WTC11 (cell line): Measurements from ENCODE around the gene IFNA2. TPM values are rescaled to one million over a fixed set of nuclear protein-coding genes. Genes with fewer than 3 reads are reported as not detected.
A peak's percentile ranks its signal among the peaks of the same experiment; 100 is the strongest.
"Not testable (repeated sequence)": the region's sequence is repeated elsewhere in the genome, so short reads cannot be mapped to it uniquely, and the experiment has no call there.

ENCODE experiments used
- ATAC-seq: fragments of 200-7000 bp; cut with Tn5 transposase; 2 replicates; pipeline ENCODE4 v1.10.0; 2021; ENCODE audit warnings: mild to moderate bottlenecking, moderate library complexity
- CTCF ChIA-PET: fragments of 300-600 bp; sonication (Branson Sonifier 250); formaldehyde crosslinking; loops from one replicate; lab custom pipeline; 2021; ENCODE audit warnings: antibody characterized with exemption; lab: Charles Lee
- POLR2A ChIA-PET: fragments of 350-600 bp; sonication (Branson Sonifier 250); formaldehyde crosslinking; loops from one replicate; lab custom pipeline; 2021; ENCODE audit warnings: antibody characterized with exemption; lab: Charles Lee
- DNase-seq: peaks from one replicate; pipeline ENCODE4 v3.0.0; 2021; ENCODE audit warnings: low spot score
- H3K27ac Mint-ChIP-seq: 2 replicates; pipeline ENCODE4 v1.8.0; 2021; ENCODE audit warnings: mixed read lengths
- H3K27me3 Mint-ChIP-seq: 2 replicates; pipeline ENCODE4 v1.8.0; 2021; ENCODE audit warnings: low read depth, mild to moderate bottlenecking, moderate library complexity, mixed read lengths
- H3K36me3 Mint-ChIP-seq: 2 replicates; pipeline ENCODE4 v1.8.0; 2021; ENCODE audit warnings: mixed read lengths
- H3K4me1 Mint-ChIP-seq: 2 replicates; pipeline ENCODE4 v1.8.0; 2022; ENCODE audit warnings: mixed read lengths
- H3K4me3 Mint-ChIP-seq: 2 replicates; pipeline ENCODE4 v1.8.0; 2021; ENCODE audit warnings: mild to moderate bottlenecking, moderate library complexity, mixed read lengths
- H3K9me3 Mint-ChIP-seq: 2 replicates; pipeline ENCODE4 v1.8.0; 2021; ENCODE audit warnings: mixed read lengths
- ELF4 ChIP-seq: sonication (generic); formaldehyde crosslinking; IDR thresholded peaks from 2 replicates; pipeline ENCODE4 v1.8.1; 2022; ENCODE audit warnings: low read depth, mild to moderate bottlenecking, moderate library complexity, missing genetic modification reagents
- FOXJ3 ChIP-seq: sonication (generic); formaldehyde crosslinking; IDR thresholded peaks from 2 replicates; pipeline ENCODE4 v1.9.0; 2021; ENCODE audit warnings: missing genetic modification reagents, mild to moderate bottlenecking, borderline replicate concordance
- FOXP4 ChIP-seq: sonication (generic); formaldehyde crosslinking; IDR thresholded peaks from 2 replicates; pipeline ENCODE4 v1.8.0; 2022; ENCODE audit warnings: mild to moderate bottlenecking, missing genetic modification reagents
- MAX ChIP-seq: sonication (generic); formaldehyde crosslinking; IDR thresholded peaks from 2 replicates; pipeline ENCODE4 v1.8.0; 2022; ENCODE audit warnings: mild to moderate bottlenecking, missing genetic modification reagents
- MXD4 ChIP-seq: fragments of 250-450 bp; sonication (Bioruptor Pico); IDR thresholded peaks from 2 replicates; pipeline ENCODE4 v1.8.0; 2021; ENCODE audit warnings: mild to moderate bottlenecking, moderate library complexity, borderline replicate concordance
- NFE2L1 ChIP-seq: sonication (generic); formaldehyde crosslinking; IDR thresholded peaks from 2 replicates; pipeline ENCODE4 v1.8.1; 2023; ENCODE audit warnings: missing genetic modification reagents
- NR1H2 ChIP-seq: sonication (generic); formaldehyde crosslinking; IDR thresholded peaks from 2 replicates; pipeline ENCODE4 v1.9.0; 2021; ENCODE audit warnings: mild to moderate bottlenecking, moderate library complexity, missing genetic modification reagents
- SMAD3 ChIP-seq: sonication (generic); formaldehyde crosslinking; IDR thresholded peaks from 2 replicates; pipeline ENCODE4 v1.8.0; 2022; ENCODE audit warnings: missing genetic modification reagents, mild to moderate bottlenecking, borderline replicate concordance
- SP1 ChIP-seq: sonication (generic); formaldehyde crosslinking; conservative IDR thresholded peaks from 2 replicates; pipeline ENCODE4 v1.8.1; 2022; ENCODE audit warnings: missing genetic modification reagents
- TEAD1 ChIP-seq: sonication (generic); formaldehyde crosslinking; IDR thresholded peaks from 2 replicates; pipeline ENCODE4 v1.8.0; 2022; ENCODE audit warnings: mild to moderate bottlenecking, missing genetic modification reagents
- ZBTB43 ChIP-seq: sonication (generic); formaldehyde crosslinking; IDR thresholded peaks from 2 replicates; pipeline ENCODE4 v1.8.1; 2023; ENCODE audit warnings: mild to moderate bottlenecking, missing genetic modification reagents
- ZNF423 ChIP-seq: fragments of 250-450 bp; sonication (Bioruptor Pico); IDR thresholded peaks from 2 replicates; pipeline ENCODE4 v2.1.2; 2022; ENCODE audit warnings: mild to moderate bottlenecking, moderate library complexity
- ZNF532 ChIP-seq: fragments of 250-450 bp; sonication (Bioruptor Pico); IDR thresholded peaks from 2 replicates; pipeline ENCODE4 v1.9.0; 2021; ENCODE audit warnings: mild to moderate bottlenecking, borderline replicate concordance
- ZNF671 ChIP-seq: fragments of 250-450 bp; sonication (Bioruptor Pico); IDR thresholded peaks from 2 replicates; pipeline ENCODE4 v1.8.0; 2021; ENCODE audit warnings: mild to moderate bottlenecking
- total RNA-seq: library from RNA; stranded (reverse); gene quantifications from 3 replicates; pipeline ENCODE4 v1.2.3, GENCODE V29; 2021
- TF ChIP-seq, protein P1 (sequence below): sonication (generic); formaldehyde crosslinking; conservative IDR thresholded peaks from 2 replicates; pipeline ENCODE4 v1.8.1; 2023; ENCODE audit warnings: mild to moderate bottlenecking, low read depth, missing genetic modification reagents, moderate library complexity
- TF ChIP-seq, protein P2 (sequence below): sonication (generic); formaldehyde crosslinking; IDR thresholded peaks from 2 replicates; pipeline ENCODE4 v1.8.0; 2023; ENCODE audit warnings: mild to moderate bottlenecking, missing genetic modification reagents

IFNA2 gene
- total RNA-seq, 1 experiment from 2014 or later, result not detected

GRCh38 chr9:21383627-21384026 is 1.6 kb downstream of the IFNA2 start (continued):
- TF ChIP-seq ZNF532 (CRISPR knock-in tag) (no peak), NFE2L1 (CRISPR knock-in tag) (no peak), FOXJ3 (CRISPR knock-in tag) (no peak), ELF4 (CRISPR knock-in tag) (no peak), NR1H2 (CRISPR knock-in tag) (no peak), MAX (no peak)

DNA sequence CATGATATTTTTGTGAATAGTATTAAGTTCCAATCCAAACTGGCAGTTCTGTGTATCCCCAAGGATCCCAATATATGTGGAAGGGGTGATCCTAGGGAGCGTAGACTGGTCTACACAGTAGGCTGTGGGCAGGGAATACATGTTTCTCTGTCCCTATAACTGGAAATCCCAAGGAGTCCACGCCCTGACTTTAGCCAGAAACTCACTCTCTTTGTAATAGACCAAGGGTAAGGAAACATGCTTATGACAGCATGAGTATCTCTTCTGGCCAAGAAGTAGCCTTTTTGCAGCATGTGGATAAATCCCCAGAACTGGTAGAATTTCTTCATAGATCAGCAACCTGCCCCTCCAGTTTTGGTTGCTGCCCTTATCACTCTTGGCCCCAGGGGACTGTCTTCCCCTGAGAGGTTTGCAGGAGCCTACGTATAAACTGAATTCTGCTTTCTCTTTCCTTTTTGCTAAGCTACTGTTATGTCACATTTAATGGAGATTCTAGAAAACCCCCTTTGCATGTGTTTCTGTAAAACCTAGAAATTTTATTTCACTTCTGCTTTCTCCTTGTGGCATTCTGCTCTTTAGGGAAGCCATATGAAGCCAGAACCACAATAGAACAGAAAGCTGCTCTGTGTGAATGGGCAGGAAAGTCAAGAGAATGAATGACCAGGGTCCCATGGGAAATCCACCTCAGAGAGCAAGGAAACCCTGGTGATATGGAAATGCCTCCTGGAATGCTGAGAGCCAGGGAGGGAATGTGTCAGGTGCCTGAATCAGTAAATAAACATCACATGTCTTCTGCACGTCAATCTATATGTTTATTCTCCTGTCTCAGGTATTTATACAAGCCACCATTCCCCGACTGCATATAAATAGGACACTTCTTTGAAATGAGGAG is 3.5 kb downstream of the IFNA2 start:
- ChIA-PET CTCF (interaction anchor here (0.6 to 1.9 kb wide), 3 partner anchors 10 to 329 kb away, joined by 3 to 9 read pairs (median 4); no protein-coding TSS in a partner anchor), POLR2A (no interaction called here)
- Mint-ChIP-seq H3K36me3 (no peaks in the 10 kb centered on the region), H3K9me3 (no peaks in the 10 kb centered on the region; the same call in 1 of the 2 replicates), H3K27me3 (no peaks in the 10 kb centered on the region; the same call in 1 of the 2 replicates), H3K27ac (no peak overlapping the region), H3K4me1 (peaks cover 15% of the 10 kb centered on the region), H3K4me3 (no peak overlapping the region)
- TF ChIP-seq ZNF671 (CRISPR knock-in tag), result no peak
- TF ChIP-seq ZNF423 (CRISPR knock-in tag), result peak; percentile 83
- ATAC-seq (peak; percentile 80), DNase-seq (peak; percentile 21)

GRCh38 chr9:21371467-21371866 is 13.7 kb downstream of the IFNA2 start:
- H3K9me3 Mint-ChIP-seq, H3K27me3 Mint-ChIP-seq, H3K4me1 Mint-ChIP-seq, POLR2A ChIA-PET, CTCF ChIA-PET, H3K4me3 Mint-ChIP-seq, H3K36me3 Mint-ChIP-seq, DNase-seq, H3K27ac Mint-ChIP-seq: not testable (repeated sequence)
- peak; percentile 89 for ATAC-seq

DNA sequence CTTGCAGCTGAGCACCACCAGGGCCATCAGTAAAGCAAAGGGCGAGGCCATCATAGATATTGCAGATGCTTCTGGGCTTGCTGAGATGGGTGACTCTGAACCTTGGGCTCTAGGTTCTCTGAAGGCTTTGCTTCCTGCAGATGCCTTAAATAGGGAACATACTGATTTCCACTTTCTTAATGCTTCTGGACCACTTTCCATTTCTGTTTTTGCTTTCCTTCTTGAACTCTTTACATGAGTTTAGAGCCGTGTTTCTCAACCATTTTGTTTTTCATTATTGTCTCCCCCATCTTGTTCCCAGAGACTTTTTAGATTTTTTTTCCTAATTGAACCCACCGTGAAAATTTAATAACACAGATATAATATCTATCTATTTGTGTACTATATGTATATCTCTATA is 17.2 kb downstream of the IFNA2 start, which contains the start of gene IFNA13:
TSS of gene IFNA13 (minus strand) at position 101 of the 400 bp plus-strand sequence. CDS start at position 54, 47 bp downstream.
- H3K36me3 Mint-ChIP-seq, result no peaks in the 10 kb centered on the region
- POLR2A ChIA-PET, result no interaction called here
- no peak within 1 kb of the TSS for H3K27ac Mint-ChIP-seq
- CTCF ChIA-PET, result no interaction called here
- ATAC-seq (no peak), DNase-seq (no peak)
- H3K27me3 Mint-ChIP-seq, result no peaks in the 10 kb centered on the region
- H3K4me1 Mint-ChIP-seq, result no peaks in the 10 kb centered on the region
- H3K4me3 Mint-ChIP-seq, result no peak within 1 kb of the TSS
- H3K9me3 Mint-ChIP-seq, result no peaks in the 10 kb centered on the region
- no peak for TF ChIP-seq ZBTB43 (CRISPR knock-in tag)
- TF ChIP-seq, protein P1, sequence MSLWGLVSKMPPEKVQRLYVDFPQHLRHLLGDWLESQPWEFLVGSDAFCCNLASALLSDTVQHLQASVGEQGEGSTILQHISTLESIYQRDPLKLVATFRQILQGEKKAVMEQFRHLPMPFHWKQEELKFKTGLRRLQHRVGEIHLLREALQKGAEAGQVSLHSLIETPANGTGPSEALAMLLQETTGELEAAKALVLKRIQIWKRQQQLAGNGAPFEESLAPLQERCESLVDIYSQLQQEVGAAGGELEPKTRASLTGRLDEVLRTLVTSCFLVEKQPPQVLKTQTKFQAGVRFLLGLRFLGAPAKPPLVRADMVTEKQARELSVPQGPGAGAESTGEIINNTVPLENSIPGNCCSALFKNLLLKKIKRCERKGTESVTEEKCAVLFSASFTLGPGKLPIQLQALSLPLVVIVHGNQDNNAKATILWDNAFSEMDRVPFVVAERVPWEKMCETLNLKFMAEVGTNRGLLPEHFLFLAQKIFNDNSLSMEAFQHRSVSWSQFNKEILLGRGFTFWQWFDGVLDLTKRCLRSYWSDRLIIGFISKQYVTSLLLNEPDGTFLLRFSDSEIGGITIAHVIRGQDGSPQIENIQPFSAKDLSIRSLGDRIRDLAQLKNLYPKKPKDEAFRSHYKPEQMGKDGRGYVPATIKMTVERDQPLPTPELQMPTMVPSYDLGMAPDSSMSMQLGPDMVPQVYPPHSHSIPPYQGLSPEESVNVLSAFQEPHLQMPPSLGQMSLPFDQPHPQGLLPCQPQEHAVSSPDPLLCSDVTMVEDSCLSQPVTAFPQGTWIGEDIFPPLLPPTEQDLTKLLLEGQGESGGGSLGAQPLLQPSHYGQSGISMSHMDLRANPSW, result no peak
- no peak for TF ChIP-seq TEAD1 (CRISPR knock-in tag)
- no peak for TF ChIP-seq FOXP4
- no peak for TF ChIP-seq MXD4 (CRISPR knock-in tag)
- no peak for TF ChIP-seq SMAD3
- TF ChIP-seq, protein P2, sequence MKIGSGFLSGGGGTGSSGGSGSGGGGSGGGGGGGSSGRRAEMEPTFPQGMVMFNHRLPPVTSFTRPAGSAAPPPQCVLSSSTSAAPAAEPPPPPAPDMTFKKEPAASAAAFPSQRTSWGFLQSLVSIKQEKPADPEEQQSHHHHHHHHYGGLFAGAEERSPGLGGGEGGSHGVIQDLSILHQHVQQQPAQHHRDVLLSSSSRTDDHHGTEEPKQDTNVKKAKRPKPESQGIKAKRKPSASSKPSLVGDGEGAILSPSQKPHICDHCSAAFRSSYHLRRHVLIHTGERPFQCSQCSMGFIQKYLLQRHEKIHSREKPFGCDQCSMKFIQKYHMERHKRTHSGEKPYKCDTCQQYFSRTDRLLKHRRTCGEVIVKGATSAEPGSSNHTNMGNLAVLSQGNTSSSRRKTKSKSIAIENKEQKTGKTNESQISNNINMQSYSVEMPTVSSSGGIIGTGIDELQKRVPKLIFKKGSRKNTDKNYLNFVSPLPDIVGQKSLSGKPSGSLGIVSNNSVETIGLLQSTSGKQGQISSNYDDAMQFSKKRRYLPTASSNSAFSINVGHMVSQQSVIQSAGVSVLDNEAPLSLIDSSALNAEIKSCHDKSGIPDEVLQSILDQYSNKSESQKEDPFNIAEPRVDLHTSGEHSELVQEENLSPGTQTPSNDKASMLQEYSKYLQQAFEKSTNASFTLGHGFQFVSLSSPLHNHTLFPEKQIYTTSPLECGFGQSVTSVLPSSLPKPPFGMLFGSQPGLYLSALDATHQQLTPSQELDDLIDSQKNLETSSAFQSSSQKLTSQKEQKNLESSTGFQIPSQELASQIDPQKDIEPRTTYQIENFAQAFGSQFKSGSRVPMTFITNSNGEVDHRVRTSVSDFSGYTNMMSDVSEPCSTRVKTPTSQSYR (CRISPR knock-in tag), result no peak
- no peak for TF ChIP-seq SP1
